ENCODE data around the gene SGCD.

GRCh38 chr5:156473269-156473908 lies 146.4 kb downstream of the SGCD start:
- TF ChIP-seq POLR2A (IDR thresholded peaks at IDR 0.05) (no peak), CTCF (IDR thresholded peaks at IDR 0.05) (no peak)

Data from uterus (tissue), 2 donors.